SU-DHL-6 (cell line): ENCODE results near the gene WWOX.

Experiments used
- H2AFZ ChIP-seq: fragments of 200-600 bp; sonication (generic); 2 replicates; pipeline ENCODE4 v1.6.1; 2014; ENCODE audit warnings: low read depth, mild to moderate bottlenecking, moderate library complexity, mixed read lengths, antibody characterized with exemption, low read length; ENCODE audit not compliant: severe bottlenecking
- H3F3A ChIP-seq: fragments of 200-600 bp; shearing (Covaris generic); 2 replicates; pipeline ENCODE4 v1.6.0; 2016; ENCODE audit warnings: antibody characterized with exemption, mild to moderate bottlenecking; ENCODE audit not compliant: insufficient read depth
- H3K27ac ChIP-seq: fragments of 200-600 bp; sonication (generic); 2 replicates; pipeline ENCODE4 v1.5.1; 2016; ENCODE audit warnings: low read depth, mild to moderate bottlenecking, low read length, moderate library complexity, mixed read lengths
- H3K27me3 ChIP-seq: fragments of 200-600 bp; sonication (generic), shearing (Covaris generic); 2 replicates; pipeline ENCODE4 v1.6.0; 2014; ENCODE audit warnings: mild to moderate bottlenecking, low read length
- H3K36me3 ChIP-seq: fragments of 200-600 bp; sonication (generic); 2 replicates; pipeline ENCODE4 v1.6.1; 2014; ENCODE audit warnings: mild to moderate bottlenecking, low read length, mixed read lengths
- H3K4me2 ChIP-seq: fragments of 300-600, 200-600 bp; shearing (Covaris generic), sonication (generic); 2 replicates; pipeline ENCODE4 v1.6.0; 2014; ENCODE audit warnings: low read length, low read depth, mild to moderate bottlenecking; ENCODE audit not compliant: poor library complexity, severe bottlenecking
- H3K4me3 ChIP-seq: fragments of 200-600 bp; sonication (generic); 2 replicates; pipeline ENCODE4 v1.5.1; 2014; ENCODE audit warnings: antibody characterized with exemption, low read length, mild to moderate bottlenecking, mixed read lengths; ENCODE audit not compliant: insufficient read depth, poor library complexity, severe bottlenecking
- H3K79me2 ChIP-seq: fragments of 200-600 bp; sonication (generic); 2 replicates; pipeline ENCODE4 v1.6.1; 2014; ENCODE audit warnings: mild to moderate bottlenecking, low read length, moderate library complexity; ENCODE audit not compliant: insufficient read depth
- H3K9ac ChIP-seq: fragments of 200-600 bp; sonication (generic); 2 replicates; pipeline ENCODE4 v1.7.0; 2014; ENCODE audit warnings: mild to moderate bottlenecking, low read length
- H3K9me2 ChIP-seq: fragments of 200-600 bp; sonication (generic); replicated peaks from 2 replicates; pipeline ENCODE4 v1.6.1; 2014; ENCODE audit warnings: low read length; ENCODE audit not compliant: insufficient read depth
- H3K9me3 ChIP-seq: fragments of 200-600 bp; sonication (generic); 2 replicates; pipeline ENCODE4 v1.6.1; 2014; ENCODE audit warnings: low read length, mixed read lengths; ENCODE audit not compliant: insufficient read depth
- H4K20me1 ChIP-seq: fragments of 200-600 bp; sonication (generic); 2 replicates; pipeline ENCODE4 v1.6.1; 2014; ENCODE audit warnings: low read depth, mild to moderate bottlenecking, antibody characterized with exemption, low read length, moderate library complexity, mixed read lengths
- CTCF ChIP-seq: fragments of 200-600 bp; sonication (generic); IDR thresholded peaks from one replicate; pipeline ENCODE4 v1.5.1; 2017; ENCODE audit warnings: antibody characterized with exemption, mild to moderate bottlenecking, low read length, moderate library complexity; ENCODE audit not compliant: insufficient read depth, poor library complexity, severe bottlenecking
- EZH2phosphoT487 ChIP-seq: fragments of 200-600 bp; sonication (generic), shearing (Covaris generic); conservative IDR thresholded peaks from 2 replicates; pipeline ENCODE4 v1.6.1; 2018; ENCODE audit warnings: mild to moderate bottlenecking, antibody characterized with exemption, low read length, moderate library complexity, mixed read lengths

Gene WWOX

GRCh38 chr16:78133919-78134318, 34.5 kb downstream of the WWOX start:
- H3K9ac ChIP-seq, result no peak overlapping the region

GRCh38 chr16:78134944-78135619, 35.6 kb downstream of the WWOX start:
- Histone ChIP-seq H3K9me2 (no peaks in the 10 kb centered on the region), H3K9ac (no peak overlapping the region), H3K36me3 (no peaks in the 10 kb centered on the region), H3K79me2 (0 out of 2 replicates have a peak, but pooled peaks cover 5% of the 10 kb centered on the region), H2AFZ (no peak overlapping the region), H3K27ac (no peak overlapping the region), H3K9me3 (no peaks in the 10 kb centered on the region), H3F3A (no peaks in the 10 kb centered on the region), H3K27me3 (no peaks in the 10 kb centered on the region), H3K4me3 (no peak overlapping the region), H4K20me1 (no peaks in the 10 kb centered on the region), H3K4me2 (no peak overlapping the region)
- no peak for TF ChIP-seq EZH2phosphoT487
- TF ChIP-seq CTCF, result no peak

More at GRCh38 chr16:78133919-78134318, 34.5 kb downstream of the WWOX start:
- 0 out of 2 replicates have a peak, but pooled peaks cover 5% of the 10 kb centered on the region for H3K79me2 ChIP-seq
- no peak overlapping the region for H3K4me2 ChIP-seq
- H2AFZ ChIP-seq, result no peak overlapping the region
- H3K36me3 ChIP-seq, result no peaks in the 10 kb centered on the region
- H4K20me1 ChIP-seq, result no peaks in the 10 kb centered on the region
- H3K4me3 ChIP-seq, result no peak overlapping the region
- no peak for TF ChIP-seq EZH2phosphoT487
- no peak for TF ChIP-seq CTCF
- H3K27me3 ChIP-seq, result no peaks in the 10 kb centered on the region
- no peaks in the 10 kb centered on the region for H3K9me3 ChIP-seq
- no peaks in the 10 kb centered on the region for H3K9me2 ChIP-seq
- H3F3A ChIP-seq, result no peaks in the 10 kb centered on the region
- H3K27ac ChIP-seq, result no peak overlapping the region

GRCh38 chr16:78137179-78137578, 37.7 kb downstream of the WWOX start:
- Histone ChIP-seq H3K4me2 (no peak overlapping the region), H3K79me2 (0 out of 2 replicates have a peak, but pooled peaks cover 5% of the 10 kb centered on the region), H4K20me1 (no peaks in the 10 kb centered on the region), H3K9me2 (no peaks in the 10 kb centered on the region), H3K4me3 (no peak overlapping the region), H3K27me3 (no peaks in the 10 kb centered on the region), H3K9me3 (no peaks in the 10 kb centered on the region), H3K27ac (no peak overlapping the region), H2AFZ (no peak overlapping the region), H3K9ac (no peak overlapping the region), H3F3A (no peaks in the 10 kb centered on the region), H3K36me3 (no peaks in the 10 kb centered on the region)
- TF ChIP-seq CTCF (no peak), EZH2phosphoT487 (no peak)
